ENCODE results near the gene ILKAP. TPM values are rescaled to one million over a fixed set of nuclear protein-coding genes. Genes with fewer than 3 reads are reported as not detected.

Gene ILKAP
- total RNA-seq, 1 experiment from 2014 or later, result 53.4 TPM

DNA sequence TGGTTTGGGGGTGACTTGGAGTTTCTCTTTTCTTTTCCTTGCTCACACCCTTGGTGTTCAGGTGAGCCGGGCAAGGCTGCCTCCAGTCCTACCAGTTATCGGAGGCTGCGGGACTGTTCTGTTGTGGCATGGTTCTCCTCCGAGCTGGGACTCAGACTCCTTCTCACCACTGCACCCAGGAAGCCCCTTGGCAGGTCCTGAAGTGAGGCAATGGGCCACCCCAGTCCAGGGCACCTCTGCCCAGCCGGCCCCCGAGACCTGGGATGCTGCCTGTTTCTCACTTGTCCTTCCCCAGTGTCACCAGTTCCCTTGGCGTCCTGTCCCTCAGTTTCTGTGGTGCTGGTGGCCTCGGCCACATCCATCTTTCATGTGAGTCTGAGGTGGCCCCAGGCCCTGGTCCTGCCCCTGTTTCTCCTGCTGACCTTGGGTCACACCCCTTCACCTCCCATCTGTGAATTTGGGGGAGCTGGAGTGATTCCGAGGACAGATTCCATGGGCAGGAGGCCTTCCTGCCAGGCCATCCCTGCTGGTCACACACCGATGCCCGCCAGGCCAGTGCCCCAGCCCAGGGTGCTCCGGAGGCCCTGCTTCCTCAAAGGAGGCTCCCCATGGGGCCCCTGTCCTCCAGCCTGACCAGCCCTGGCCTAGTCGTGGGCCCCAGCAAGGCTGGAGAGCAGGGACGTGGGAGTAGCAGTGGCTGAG lies 71.6 kb downstream of the ILKAP start:
- TF ChIP-seq EGR1 (IDR thresholded peaks at IDR 0.05; ENCODE audit: low read depth) (no peak), FOSL1 (IDR thresholded peaks at IDR 0.05; ENCODE audit: low read depth) (no peak), SIN3A (IDR thresholded peaks at IDR 0.05; ENCODE audit: low read depth) (no peak), SRF (IDR thresholded peaks at IDR 0.05; ENCODE audit: low read depth) (no peak), JUND (IDR thresholded peaks at IDR 0.05) (no peak), CEBPB (IDR thresholded peaks at IDR 0.05; ENCODE audit: low read depth) (no peak), POLR2AphosphoS5 (IDR thresholded peaks at IDR 0.05; ENCODE audit: low read depth, low read length) (no peak), ZFX (IDR thresholded peaks at IDR 0.05) (no peak), CBX3 (IDR thresholded peaks at IDR 0.05; ENCODE audit: low read depth) (no peak), ZNF274 (IDR thresholded peaks at IDR 0.05; ENCODE audit: low read depth, low read length) (no peak), SP1 (IDR thresholded peaks at IDR 0.05; ENCODE audit: low read depth) (no peak), YY1 (IDR thresholded peaks at IDR 0.05; ENCODE audit: extremely low read depth, insufficient replicate concordance, low read depth, low read length) (no peak), EZH2phosphoT487 (IDR thresholded peaks at IDR 0.05; ENCODE audit: borderline replicate concordance) (no peak)
- TF ChIP-seq, protein P1, sequence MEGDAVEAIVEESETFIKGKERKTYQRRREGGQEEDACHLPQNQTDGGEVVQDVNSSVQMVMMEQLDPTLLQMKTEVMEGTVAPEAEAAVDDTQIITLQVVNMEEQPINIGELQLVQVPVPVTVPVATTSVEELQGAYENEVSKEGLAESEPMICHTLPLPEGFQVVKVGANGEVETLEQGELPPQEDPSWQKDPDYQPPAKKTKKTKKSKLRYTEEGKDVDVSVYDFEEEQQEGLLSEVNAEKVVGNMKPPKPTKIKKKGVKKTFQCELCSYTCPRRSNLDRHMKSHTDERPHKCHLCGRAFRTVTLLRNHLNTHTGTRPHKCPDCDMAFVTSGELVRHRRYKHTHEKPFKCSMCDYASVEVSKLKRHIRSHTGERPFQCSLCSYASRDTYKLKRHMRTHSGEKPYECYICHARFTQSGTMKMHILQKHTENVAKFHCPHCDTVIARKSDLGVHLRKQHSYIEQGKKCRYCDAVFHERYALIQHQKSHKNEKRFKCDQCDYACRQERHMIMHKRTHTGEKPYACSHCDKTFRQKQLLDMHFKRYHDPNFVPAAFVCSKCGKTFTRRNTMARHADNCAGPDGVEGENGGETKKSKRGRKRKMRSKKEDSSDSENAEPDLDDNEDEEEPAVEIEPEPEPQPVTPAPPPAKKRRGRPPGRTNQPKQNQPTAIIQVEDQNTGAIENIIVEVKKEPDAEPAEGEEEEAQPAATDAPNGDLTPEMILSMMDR (IDR thresholded peaks at IDR 0.05 in 2 of 3, conservative IDR thresholded peaks at IDR 0.05 in 1 of 3; ENCODE audit: borderline replicate concordance in 1 of 3, insufficient read depth in 1 of 3, low read depth in 2 of 3, low read length in 2 of 3), result no peak
- TF ChIP-seq, protein P2, sequence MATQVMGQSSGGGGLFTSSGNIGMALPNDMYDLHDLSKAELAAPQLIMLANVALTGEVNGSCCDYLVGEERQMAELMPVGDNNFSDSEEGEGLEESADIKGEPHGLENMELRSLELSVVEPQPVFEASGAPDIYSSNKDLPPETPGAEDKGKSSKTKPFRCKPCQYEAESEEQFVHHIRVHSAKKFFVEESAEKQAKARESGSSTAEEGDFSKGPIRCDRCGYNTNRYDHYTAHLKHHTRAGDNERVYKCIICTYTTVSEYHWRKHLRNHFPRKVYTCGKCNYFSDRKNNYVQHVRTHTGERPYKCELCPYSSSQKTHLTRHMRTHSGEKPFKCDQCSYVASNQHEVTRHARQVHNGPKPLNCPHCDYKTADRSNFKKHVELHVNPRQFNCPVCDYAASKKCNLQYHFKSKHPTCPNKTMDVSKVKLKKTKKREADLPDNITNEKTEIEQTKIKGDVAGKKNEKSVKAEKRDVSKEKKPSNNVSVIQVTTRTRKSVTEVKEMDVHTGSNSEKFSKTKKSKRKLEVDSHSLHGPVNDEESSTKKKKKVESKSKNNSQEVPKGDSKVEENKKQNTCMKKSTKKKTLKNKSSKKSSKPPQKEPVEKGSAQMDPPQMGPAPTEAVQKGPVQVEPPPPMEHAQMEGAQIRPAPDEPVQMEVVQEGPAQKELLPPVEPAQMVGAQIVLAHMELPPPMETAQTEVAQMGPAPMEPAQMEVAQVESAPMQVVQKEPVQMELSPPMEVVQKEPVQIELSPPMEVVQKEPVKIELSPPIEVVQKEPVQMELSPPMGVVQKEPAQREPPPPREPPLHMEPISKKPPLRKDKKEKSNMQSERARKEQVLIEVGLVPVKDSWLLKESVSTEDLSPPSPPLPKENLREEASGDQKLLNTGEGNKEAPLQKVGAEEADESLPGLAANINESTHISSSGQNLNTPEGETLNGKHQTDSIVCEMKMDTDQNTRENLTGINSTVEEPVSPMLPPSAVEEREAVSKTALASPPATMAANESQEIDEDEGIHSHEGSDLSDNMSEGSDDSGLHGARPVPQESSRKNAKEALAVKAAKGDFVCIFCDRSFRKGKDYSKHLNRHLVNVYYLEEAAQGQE (IDR thresholded peaks at IDR 0.05; ENCODE audit: low read depth), result no peak
- RAD21 ChIA-PET (ENCODE audit: low non-redundant PET in 1 of 2, low total read pairs in 2 of 2, uncharacterized antibody in 2 of 2, unreplicated experiment in 2 of 2), result no interaction called here
- no peaks in the 10 kb centered on the region for H4K20me1 ChIP-seq (ENCODE audit: insufficient read depth)
- H3K9ac ChIP-seq (ENCODE audit: low read length), result no peak overlapping the region
- no peaks in the 10 kb centered on the region for H3K4me1 ChIP-seq (ENCODE audit: control insufficient read depth in 1 of 2, insufficient read depth in 2 of 2, low read length in 2 of 2)
- H3K9me3 ChIP-seq (ENCODE audit: control insufficient read depth in 1 of 2, insufficient read depth in 1 of 2, low read depth in 1 of 2, low read length in 2 of 2), result no peaks in the 10 kb centered on the region; a peak in 1 of 4 replicates
- H3K36me3 ChIP-seq (ENCODE audit: control insufficient read depth in 1 of 2, insufficient read depth in 2 of 2, low read length in 2 of 2), result no peaks in the 10 kb centered on the region
- H3K9me2 ChIP-seq (ENCODE audit: insufficient read depth), result no peaks in the 10 kb centered on the region
- H3K27me3 ChIP-seq (ENCODE audit: insufficient read depth, low read length), result no peaks in the 10 kb centered on the region
- no peak overlapping the region for H3K4me2 ChIP-seq (ENCODE audit: low read length)
- ATAC-seq (no peak), DNase-seq (ENCODE audit: low read depth, low spot score) (no peak)
- no TSS peak for BruUV-seq (replicated peaks)
- H3K4me3 ChIP-seq (replicated peaks in 1 of 2; ENCODE audit: low read depth in 1 of 2, low read length in 2 of 2), result no peak overlapping the region
- intact Hi-C loops (cut with micrococcal nuclease), result no loop called here
- no peak overlapping the region for H2AFZ ChIP-seq (ENCODE audit: low read depth, low read length, poor library complexity, severe bottlenecking)
- POLR2A ChIA-PET, result no interaction called here
- no peak overlapping the region; the same call in 1 of the 2 replicates for H3K27ac ChIP-seq (ENCODE audit: low read depth, low read length)
- CTCF ChIA-PET, result no interaction called here
- no peaks in the 10 kb centered on the region for H3K79me2 ChIP-seq (ENCODE audit: insufficient read depth, low read length)
